HEK293T (cell line): ENCODE measurements around the gene ZBTB38.

Experiments
- ARNT ChIP-seq: fragments of 450-650 bp; IDR thresholded peaks from 2 replicates; pipeline ENCODE4 v1.6.1; 2017; ENCODE audit warnings: mild to moderate bottlenecking
- BHLHE40 ChIP-seq: fragments of 450-650 bp; IDR thresholded peaks from 2 replicates; pipeline ENCODE4 v1.6.1; 2016; ENCODE audit warnings: mild to moderate bottlenecking, moderate library complexity, borderline replicate concordance
- CTBP1 ChIP-seq: fragments of 450-650 bp; IDR thresholded peaks from 2 replicates; pipeline ENCODE4 v1.6.1; 2016; ENCODE audit warnings: borderline replicate concordance
- ELF4 ChIP-seq: fragments of 450-650 bp; IDR thresholded peaks from 2 replicates; pipeline ENCODE4 v1.6.1; 2017; ENCODE audit warnings: antibody characterized with exemption
- FOXK2 ChIP-seq: fragments of 450-650 bp; IDR thresholded peaks from 2 replicates; pipeline ENCODE4 v1.6.1; 2016; ENCODE audit warnings: mild to moderate bottlenecking
- FOXM1 ChIP-seq: fragments of 450-650 bp; IDR thresholded peaks from 2 replicates; pipeline ENCODE4 v1.6.1; 2017; ENCODE audit warnings: mild to moderate bottlenecking, borderline replicate concordance
- L3MBTL2 ChIP-seq: fragments of 450-650 bp; conservative IDR thresholded peaks from 2 replicates; pipeline ENCODE4 v1.6.1; 2016; ENCODE audit warnings: mild to moderate bottlenecking
- NFRKB ChIP-seq: fragments of 450-650 bp; IDR thresholded peaks from 2 replicates; pipeline ENCODE4 v1.6.1; 2016; ENCODE audit warnings: mild to moderate bottlenecking, moderate library complexity
- SP1 ChIP-seq: fragments of 450-650 bp; IDR thresholded peaks from 2 replicates; pipeline ENCODE4 v1.6.1; 2017
- SUZ12 ChIP-seq: fragments of 450-650 bp; IDR thresholded peaks from 2 replicates; pipeline ENCODE4 v1.6.1; 2016; ENCODE audit warnings: mild to moderate bottlenecking
- TARDBP ChIP-seq: fragments of 450-650 bp; IDR thresholded peaks from 2 replicates; pipeline ENCODE4 v1.6.1; 2016
- TF ChIP-seq, protein P1 (sequence below): fragments of 450-650 bp; IDR thresholded peaks from 2 replicates; pipeline ENCODE4 v1.6.1; 2016

DNA sequence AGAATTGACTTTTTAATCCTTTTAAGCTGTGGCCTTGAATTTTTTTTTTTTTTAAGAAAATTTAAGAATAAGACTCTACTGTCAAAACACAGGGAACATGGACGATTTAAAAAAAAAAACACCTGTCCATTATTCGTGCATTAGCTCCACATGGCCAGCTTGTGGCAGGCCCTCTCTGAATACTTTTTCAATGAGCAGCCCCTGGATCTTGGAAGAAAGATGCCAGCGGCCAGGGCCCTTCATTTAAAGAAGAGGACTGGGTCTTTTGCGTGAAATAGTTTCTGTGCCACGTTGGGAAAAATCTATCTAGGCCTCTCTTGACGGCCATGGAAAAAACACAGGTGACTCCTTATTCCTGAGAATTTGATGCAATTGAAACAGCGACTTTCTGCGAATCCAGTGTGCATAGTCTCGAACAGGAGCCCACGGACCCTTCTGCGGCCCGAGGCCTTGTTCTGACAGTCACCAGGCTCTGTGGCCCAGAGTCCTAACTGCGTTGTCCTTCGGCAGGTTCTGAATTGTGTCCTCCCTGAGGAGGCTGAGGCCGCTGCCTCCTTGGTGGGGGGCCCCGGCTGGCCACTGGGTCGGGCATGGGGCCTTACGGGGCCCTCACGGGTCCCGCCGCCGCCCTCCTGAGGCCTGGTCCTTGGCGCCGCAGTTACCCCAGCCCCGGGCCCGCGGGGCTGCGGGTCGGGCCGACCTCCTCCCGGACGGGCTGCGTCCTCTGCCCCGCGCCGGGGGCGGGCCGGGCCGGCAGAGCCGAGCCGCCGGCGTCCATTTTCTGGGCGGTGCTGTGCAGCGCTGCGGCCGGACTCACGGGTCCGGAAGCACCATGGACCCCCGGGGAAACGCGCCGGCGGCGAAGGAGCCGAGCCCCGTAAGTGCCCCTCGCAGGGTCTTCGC lies 33.5 kb downstream of the ZBTB38 start:
- TF ChIP-seq ARNT, result no peak
- no peak for TF ChIP-seq BHLHE40
- TF ChIP-seq, protein P1, sequence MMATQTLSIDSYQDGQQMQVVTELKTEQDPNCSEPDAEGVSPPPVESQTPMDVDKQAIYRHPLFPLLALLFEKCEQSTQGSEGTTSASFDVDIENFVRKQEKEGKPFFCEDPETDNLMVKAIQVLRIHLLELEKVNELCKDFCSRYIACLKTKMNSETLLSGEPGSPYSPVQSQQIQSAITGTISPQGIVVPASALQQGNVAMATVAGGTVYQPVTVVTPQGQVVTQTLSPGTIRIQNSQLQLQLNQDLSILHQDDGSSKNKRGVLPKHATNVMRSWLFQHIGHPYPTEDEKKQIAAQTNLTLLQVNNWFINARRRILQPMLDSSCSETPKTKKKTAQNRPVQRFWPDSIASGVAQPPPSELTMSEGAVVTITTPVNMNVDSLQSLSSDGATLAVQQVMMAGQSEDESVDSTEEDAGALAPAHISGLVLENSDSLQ, result no peak
- TF ChIP-seq SP1, result no peak
- TF ChIP-seq ELF4, result no peak
- no peak for TF ChIP-seq TARDBP
- no peak for TF ChIP-seq CTBP1
- peak; percentile 52 for TF ChIP-seq L3MBTL2
- TF ChIP-seq SUZ12, result no peak
- TF ChIP-seq FOXM1, result no peak
- no peak for TF ChIP-seq FOXK2
- no peak for TF ChIP-seq NFRKB
